Body of pancreas (tissue), 4 donors: ENCODE measurements around the gene OSBPL1A. TPM values are rescaled to one million over a fixed set of nuclear protein-coding genes. Genes with fewer than 3 reads are reported as not detected.

Source experiments
- ATAC-seq: fragments of 150-250 bp; one replicate; pipeline ENCODE4 v1.9.1; 2016
- DNase-seq, 4 donors: peaks; one replicate each; pipeline ENCODE4 v3.0.0-alpha.2; 2019
- H3K27ac ChIP-seq, 4 donors: fragments of 200-600 bp; sonication (generic); 1 replicate in 3 of 4; 2 replicates in 1 of 4; pipeline versions ENCODE4 v1.5.1 to v1.6.1; 2016 to 2019; ENCODE audit warnings: mild to moderate bottlenecking in 1 of 4, mixed read lengths in 1 of 4, moderate library complexity in 1 of 4
- H3K27me3 ChIP-seq, 2 donors: fragments of 200-600 bp; sonication (generic); one replicate each; pipeline ENCODE4 v1.6.0; 2016; ENCODE audit warnings: mild to moderate bottlenecking in 1 of 2
- H3K36me3 ChIP-seq, 2 donors: fragments of 200-600 bp; sonication (generic); replicated peaks in 1 of 2; 2 replicates each; pipeline ENCODE4 v1.5.1; 2016; ENCODE audit warnings: low read depth in 2 of 2; ENCODE audit not compliant: insufficient read depth in 1 of 2
- H3K4me1 ChIP-seq: fragments of 200-600 bp; sonication (generic); one replicate; pipeline ENCODE4 v1.6.0; 2016
- H3K4me3 ChIP-seq, 2 donors: fragments of 200-600 bp; sonication (generic); 1 replicate in 1 of 2; 2 replicates in 1 of 2; pipeline ENCODE4 v1.5.1; 2016 to 2019
- H3K9me3 ChIP-seq, 3 donors: fragments of 200-600 bp; sonication (generic); 1 replicate in 2 of 3; 2 replicates in 1 of 3; pipeline ENCODE4 v1.5.1; 2016
- POLR2A ChIP-seq, 3 donors: fragments of 450-650 bp; IDR thresholded peaks; one replicate each; pipeline ENCODE4 v1.6.1; 2016; ENCODE audit warnings: antibody characterized with exemption in 3 of 3, mild to moderate bottlenecking in 2 of 3
- WGBS, 2 donors: methylation state at CpG; one replicate each; pipeline ENCODE4 v1.1.5; 2017; 5-methylcytosine and 5-hydroxymethylcytosine counted together
- intact Hi-C: fragments of 100-400 bp; cut with DNase I; formaldehyde crosslinking; loops from one replicate; pipeline ENCODE4 v1.15.1; 2023
- total RNA-seq, 2 donors: library from RNA; depleted of rRNA; stranded (reverse); fragments of >200 nt; gene quantifications; one replicate each; pipeline ENCODE4 v1.1.0, GENCODE V29; 2016
- TF ChIP-seq, protein P1 (sequence below), 7 experiments: fragments of 450-650 bp in 4 of 7; fragments of 200-600 bp in 3 of 7; sonication (generic) in 3 of 7; IDR thresholded peaks; one replicate each; pipeline ENCODE4 v1.5.1; 2016 to 2019; ENCODE audit warnings: antibody characterized with exemption in 7 of 7

OSBPL1A gene
- total RNA-seq, 2 donors from 2014 or later = 20.5 to 78.4 TPM

DNA sequence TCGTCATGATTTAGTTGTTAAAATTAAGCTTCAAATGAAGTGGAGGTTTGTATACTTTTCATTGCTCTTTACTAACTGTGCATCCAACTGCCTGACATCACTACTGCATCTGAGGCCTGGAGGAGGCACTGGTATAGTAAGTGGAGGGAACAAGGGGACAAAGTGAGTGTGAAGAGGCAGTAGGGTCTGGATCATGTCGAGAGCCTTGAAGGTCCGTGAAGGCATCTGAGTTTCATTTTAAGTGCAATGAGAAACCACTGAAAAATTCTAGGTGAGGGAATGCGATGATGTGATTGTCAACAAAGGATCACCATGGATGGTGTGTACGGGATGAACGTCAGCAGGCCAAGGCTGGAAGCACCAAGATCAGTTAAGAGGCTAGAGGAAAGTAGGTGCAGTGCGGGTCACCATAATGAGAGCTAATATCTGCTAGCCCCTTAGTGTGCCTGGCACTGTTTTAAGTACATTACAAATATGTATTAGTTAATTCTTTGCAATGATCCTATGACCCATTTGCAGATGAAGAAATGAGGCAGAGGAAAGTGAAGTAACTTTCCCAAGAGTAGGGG is 162.7 kb downstream of the OSBPL1A start:
- H3K36me3 ChIP-seq = no peaks in the 10 kb centered on the region
- no peak for TF ChIP-seq POLR2A (IDR thresholded peaks at IDR 0.05)
- TF ChIP-seq, protein P1, sequence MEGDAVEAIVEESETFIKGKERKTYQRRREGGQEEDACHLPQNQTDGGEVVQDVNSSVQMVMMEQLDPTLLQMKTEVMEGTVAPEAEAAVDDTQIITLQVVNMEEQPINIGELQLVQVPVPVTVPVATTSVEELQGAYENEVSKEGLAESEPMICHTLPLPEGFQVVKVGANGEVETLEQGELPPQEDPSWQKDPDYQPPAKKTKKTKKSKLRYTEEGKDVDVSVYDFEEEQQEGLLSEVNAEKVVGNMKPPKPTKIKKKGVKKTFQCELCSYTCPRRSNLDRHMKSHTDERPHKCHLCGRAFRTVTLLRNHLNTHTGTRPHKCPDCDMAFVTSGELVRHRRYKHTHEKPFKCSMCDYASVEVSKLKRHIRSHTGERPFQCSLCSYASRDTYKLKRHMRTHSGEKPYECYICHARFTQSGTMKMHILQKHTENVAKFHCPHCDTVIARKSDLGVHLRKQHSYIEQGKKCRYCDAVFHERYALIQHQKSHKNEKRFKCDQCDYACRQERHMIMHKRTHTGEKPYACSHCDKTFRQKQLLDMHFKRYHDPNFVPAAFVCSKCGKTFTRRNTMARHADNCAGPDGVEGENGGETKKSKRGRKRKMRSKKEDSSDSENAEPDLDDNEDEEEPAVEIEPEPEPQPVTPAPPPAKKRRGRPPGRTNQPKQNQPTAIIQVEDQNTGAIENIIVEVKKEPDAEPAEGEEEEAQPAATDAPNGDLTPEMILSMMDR (IDR thresholded peaks at IDR 0.05) = no peak
- peaks cover 22% of the 10 kb centered on the region for H3K4me1 ChIP-seq
- 94 to 96% methylated on average over 7 of the region's 7 CpGs for WGBS, 2 donors
- no peak overlapping the region for H3K27ac ChIP-seq
- no peak for ATAC-seq
- no peaks in the 10 kb centered on the region for H3K9me3 ChIP-seq
- intact Hi-C loops = no loop called here
- H3K27me3 ChIP-seq = no peaks in the 10 kb centered on the region
- DNase-seq = no peak
- no peak overlapping the region for H3K4me3 ChIP-seq

DNA sequence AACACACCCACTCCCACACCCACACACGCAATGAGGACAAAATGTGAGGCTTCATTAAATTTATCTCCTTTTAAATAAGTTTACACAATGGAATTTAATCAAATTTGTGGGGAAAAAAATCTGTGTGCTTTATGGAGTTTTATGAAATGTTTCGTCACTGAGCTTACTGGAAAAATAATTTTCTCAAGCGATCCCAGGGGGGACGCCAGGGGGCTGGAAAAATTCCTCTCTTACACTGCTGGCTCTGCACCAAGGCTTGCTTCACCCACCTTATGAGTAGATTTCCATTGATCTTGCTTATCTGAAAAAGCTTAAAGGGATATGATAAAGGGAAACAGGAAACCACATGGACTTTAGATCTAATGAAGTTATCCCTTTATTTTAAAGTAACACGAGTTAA is 163.3 kb downstream of the OSBPL1A start:
- DNase-seq = peak in 2 of 4 donors; percentile 10 to 17
- H3K9me3 ChIP-seq = no peaks in the 10 kb centered on the region
- intact Hi-C loops = no loop called here
- no peak overlapping the region for H3K4me3 ChIP-seq
- ATAC-seq = no peak
- no peaks in the 10 kb centered on the region for H3K36me3 ChIP-seq
- H3K27me3 ChIP-seq = no peaks in the 10 kb centered on the region
- H3K27ac ChIP-seq = no peak overlapping the region
- WGBS, 2 donors = 73 to 75% methylated on average over 5 of the region's 5 CpGs
- H3K4me1 ChIP-seq = peaks cover 22% of the 10 kb centered on the region
- no peak for TF ChIP-seq POLR2A (IDR thresholded peaks at IDR 0.05)
- TF ChIP-seq, protein P1 (IDR thresholded peaks at IDR 0.05) = no peak

DNA sequence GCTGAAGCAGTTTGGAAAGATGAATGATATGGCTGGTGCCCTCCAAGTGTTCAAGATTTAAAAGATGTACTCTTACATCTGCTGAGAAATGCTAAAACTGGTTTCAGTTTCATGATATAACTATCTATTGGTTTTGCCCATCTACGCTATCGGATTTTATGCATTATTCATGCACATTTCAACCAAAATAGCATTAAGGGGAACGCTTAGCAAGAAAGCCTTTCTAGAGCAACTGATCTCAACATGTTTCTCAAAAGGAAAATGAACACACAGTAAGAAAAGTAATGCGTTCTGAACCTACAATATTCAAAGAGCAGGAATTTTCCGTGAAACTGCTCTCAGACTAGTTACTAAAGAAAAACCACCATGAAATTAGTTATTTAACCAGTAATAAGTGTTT is 164.8 kb downstream of the OSBPL1A start:
- TF ChIP-seq, protein P1 (IDR thresholded peaks at IDR 0.05) = no peak
- TF ChIP-seq POLR2A (IDR thresholded peaks at IDR 0.05) = no peak
- Histone ChIP-seq H3K9me3 (no peaks in the 10 kb centered on the region), H3K4me3 (no peak overlapping the region), H3K4me1 (peaks cover 22% of the 10 kb centered on the region), H3K27ac (peak overlapping the region in 1 of 4 donors; percentile 28), H3K27me3 (no peaks in the 10 kb centered on the region), H3K36me3 (no peaks in the 10 kb centered on the region)
- WGBS, 2 donors = 94 to 96% methylated on average over 5 of the region's 5 CpGs
- intact Hi-C loops = no loop called here
- DNase-seq = no peak
- ATAC-seq = no peak

DNA sequence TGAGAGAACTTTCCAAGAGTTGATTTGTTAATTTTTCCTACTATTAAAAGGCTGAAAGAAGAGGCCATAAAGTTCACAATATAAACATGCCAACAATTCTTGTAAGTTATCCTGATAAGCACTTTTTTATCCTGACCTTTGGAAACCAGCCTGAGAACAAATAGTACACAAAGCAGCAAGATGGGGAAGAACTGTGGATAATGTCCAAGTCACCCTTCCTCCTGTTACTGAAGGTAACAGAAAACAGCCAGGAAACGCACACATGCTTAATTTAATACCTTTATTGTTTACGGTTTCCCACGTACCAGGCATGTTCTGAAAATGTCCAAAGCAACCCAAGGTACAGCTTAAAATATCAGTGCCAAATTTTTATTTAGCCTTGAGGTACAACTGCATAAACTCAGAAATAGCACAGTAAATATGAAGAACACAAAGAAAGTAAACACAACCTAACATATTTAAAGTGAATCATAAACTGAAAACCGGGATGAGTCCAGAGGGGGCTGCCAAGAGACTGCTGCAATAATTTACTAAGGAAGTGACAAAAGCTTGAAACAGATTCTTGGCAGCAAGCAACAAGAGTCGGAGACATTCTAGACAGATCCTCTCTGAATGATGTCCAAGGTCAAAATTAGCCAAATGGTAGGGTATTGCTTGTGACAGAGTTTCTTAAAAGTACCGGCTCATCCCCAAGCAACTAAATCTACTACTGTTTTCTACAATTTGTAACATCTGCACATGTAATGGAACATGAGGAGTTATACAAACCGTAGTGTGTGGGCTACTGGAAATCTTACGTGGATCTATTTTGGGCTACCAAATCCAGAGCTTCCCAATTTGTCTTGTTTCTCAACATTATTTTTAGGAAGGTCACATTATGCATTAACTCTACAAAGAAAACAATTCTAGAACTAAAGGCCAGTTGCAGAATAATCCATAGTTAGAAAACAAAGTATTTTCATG is 165.6 kb downstream of the OSBPL1A start:
- peak; percentile 27 for ATAC-seq
- H3K27me3 ChIP-seq = no peaks in the 10 kb centered on the region
- no peak for TF ChIP-seq POLR2A (IDR thresholded peaks at IDR 0.05)
- TF ChIP-seq, protein P1 (IDR thresholded peaks at IDR 0.05) = no peak
- DNase-seq = peak in 1 of 4 donors; percentile 38
- no peaks in the 10 kb centered on the region for H3K9me3 ChIP-seq
- H3K4me1 ChIP-seq = peaks cover 22% of the 10 kb centered on the region
- H3K4me3 ChIP-seq = no peak overlapping the region
- H3K36me3 ChIP-seq = no peaks in the 10 kb centered on the region
- 34 to 36% methylated on average over 8 of the region's 8 CpGs for WGBS, 2 donors
- intact Hi-C loops = no loop called here
- H3K27ac ChIP-seq = peak overlapping the region in 3 of 4 donors; percentile 28 to 32 (median 28)
